HEK293 (cell line): ENCODE measurements around the gene PSMB1.

Experiments
- GLIS1 ChIP-seq: fragments of 450-650 bp; formaldehyde crosslinking; IDR thresholded peaks from 2 replicates; pipeline ENCODE4 v1.5.1; 2016; ENCODE audit warnings: missing biosample characterization, missing genetic modification characterization
- GLIS2 ChIP-seq: fragments of 450-650 bp; formaldehyde crosslinking; IDR thresholded peaks from 2 replicates; pipeline ENCODE4 v1.5.1; 2016; ENCODE audit warnings: missing biosample characterization, missing genetic modification characterization
- KLF16 ChIP-seq: fragments of 450-650 bp; formaldehyde crosslinking; IDR thresholded peaks from 2 replicates; pipeline ENCODE4 v1.5.1; 2017; ENCODE audit warnings: missing biosample characterization, missing genetic modification characterization
- KLF7 ChIP-seq: fragments of 450-650 bp; formaldehyde crosslinking; IDR thresholded peaks from 2 replicates; pipeline ENCODE4 v1.5.1; 2016; ENCODE audit warnings: missing biosample characterization, missing genetic modification characterization, borderline replicate concordance
- OSR2 ChIP-seq: fragments of 450-650 bp; formaldehyde crosslinking; IDR thresholded peaks from 2 replicates; pipeline ENCODE4 v1.5.1; 2016; ENCODE audit warnings: missing biosample characterization, missing genetic modification characterization
- TRIM28 ChIP-seq: IDR thresholded peaks from 2 replicates; pipeline ENCODE4 v1.6.1; 2011; ENCODE audit warnings: low read length, control low read depth, borderline replicate concordance
- YY1 ChIP-seq: fragments of 450-650 bp; formaldehyde crosslinking; IDR thresholded peaks from 2 replicates; pipeline ENCODE4 v1.5.1; 2018; ENCODE audit warnings: missing biosample characterization, missing genetic modification characterization
- ZBTB17 ChIP-seq: fragments of 450-650 bp; formaldehyde crosslinking; IDR thresholded peaks from 2 replicates; pipeline ENCODE4 v1.5.1; 2016; ENCODE audit warnings: missing biosample characterization, missing genetic modification characterization
- ZBTB20 ChIP-seq: fragments of 450-650 bp; formaldehyde crosslinking; IDR thresholded peaks from 2 replicates; pipeline ENCODE4 v1.5.1; 2016; ENCODE audit warnings: missing biosample characterization, missing genetic modification characterization
- ZBTB21 ChIP-seq: fragments of 450-650 bp; formaldehyde crosslinking; IDR thresholded peaks from 2 replicates; pipeline ENCODE4 v1.5.1; 2017; ENCODE audit warnings: missing biosample characterization, missing genetic modification characterization
- ZFHX2 ChIP-seq: fragments of 450-650 bp; formaldehyde crosslinking; conservative IDR thresholded peaks from 2 replicates; pipeline ENCODE4 v1.5.1; 2016; ENCODE audit warnings: missing biosample characterization, missing genetic modification characterization
- ZFP37 ChIP-seq: fragments of 450-650 bp; formaldehyde crosslinking; IDR thresholded peaks from 2 replicates; pipeline ENCODE4 v1.5.1; 2016; ENCODE audit warnings: missing biosample characterization, missing genetic modification characterization
- ZNF132 ChIP-seq: fragments of 450-650 bp; formaldehyde crosslinking; IDR thresholded peaks from 2 replicates; pipeline ENCODE4 v1.5.1; 2017; ENCODE audit warnings: missing biosample characterization, missing genetic modification characterization, borderline replicate concordance
- ZNF23 ChIP-seq: fragments of 450-650 bp; formaldehyde crosslinking; IDR thresholded peaks from 2 replicates; pipeline ENCODE4 v1.5.1; 2016; ENCODE audit warnings: missing biosample characterization, missing genetic modification characterization, borderline replicate concordance
- ZNF24 ChIP-seq: fragments of 450-650 bp; formaldehyde crosslinking; IDR thresholded peaks from 2 replicates; pipeline ENCODE4 v1.5.1; 2016; ENCODE audit warnings: missing biosample characterization, missing genetic modification characterization
- ZNF335 ChIP-seq: fragments of 450-650 bp; formaldehyde crosslinking; conservative IDR thresholded peaks from 2 replicates; pipeline ENCODE4 v1.5.1; 2016; ENCODE audit warnings: missing biosample characterization, missing genetic modification characterization
- ZNF530 ChIP-seq: fragments of 450-650 bp; formaldehyde crosslinking; IDR thresholded peaks from 2 replicates; pipeline ENCODE4 v1.5.1; 2016; ENCODE audit warnings: low read depth, missing biosample characterization, missing genetic modification characterization
- ZNF610 ChIP-seq: fragments of 450-650 bp; formaldehyde crosslinking; IDR thresholded peaks from 2 replicates; pipeline ENCODE4 v1.5.1; 2016; ENCODE audit warnings: missing biosample characterization, missing genetic modification characterization, borderline replicate concordance
- ZNF626 ChIP-seq: fragments of 450-650 bp; sonication (Bioruptor Pico); formaldehyde crosslinking; IDR thresholded peaks from 2 replicates; pipeline ENCODE4 v1.5.1; 2018; ENCODE audit warnings: missing biosample characterization, missing genetic modification characterization, inconsistent platforms
- ZNF707 ChIP-seq: fragments of 450-650 bp; formaldehyde crosslinking; IDR thresholded peaks from 2 replicates; pipeline ENCODE4 v1.5.1; 2016; ENCODE audit warnings: missing biosample characterization, missing genetic modification characterization
- ZNF747 ChIP-seq: fragments of 450-650 bp; formaldehyde crosslinking; IDR thresholded peaks from 2 replicates; pipeline ENCODE4 v1.5.1; 2016; ENCODE audit warnings: missing biosample characterization, missing genetic modification characterization
- ZNF76 ChIP-seq: fragments of 450-650 bp; formaldehyde crosslinking; IDR thresholded peaks from 2 replicates; pipeline ENCODE4; 2016; ENCODE audit warnings: low read depth, missing biosample characterization, missing genetic modification characterization, borderline replicate concordance
- ZNF830 ChIP-seq: fragments of 450-650 bp; IDR thresholded peaks from 2 replicates; pipeline ENCODE4 v1.5.0; 2018; ENCODE audit warnings: missing biosample characterization, missing genetic modification characterization, low read depth, mild to moderate bottlenecking, moderate library complexity
- ZSCAN23 ChIP-seq: fragments of 450-650 bp; formaldehyde crosslinking; IDR thresholded peaks from 2 replicates; pipeline ENCODE4 v1.5.1; 2016; ENCODE audit warnings: missing biosample characterization, missing genetic modification characterization
- ZSCAN30 ChIP-seq: fragments of 450-650 bp; IDR thresholded peaks from 2 replicates; pipeline ENCODE4 v1.5.1; 2018; ENCODE audit warnings: missing biosample characterization, mild to moderate bottlenecking, missing genetic modification characterization, moderate library complexity
- TF ChIP-seq, protein P1 (sequence below): fragments of 450-650 bp; formaldehyde crosslinking; IDR thresholded peaks from 2 replicates; pipeline ENCODE4 v1.5.1; 2016; ENCODE audit warnings: missing biosample characterization, missing genetic modification characterization
- TF ChIP-seq, protein P2 (sequence below): fragments of 450-650 bp; formaldehyde crosslinking; IDR thresholded peaks from 2 replicates; pipeline ENCODE4 v1.5.1; 2016; ENCODE audit warnings: missing biosample characterization, missing genetic modification characterization
- TF ChIP-seq, protein P3 (sequence below): fragments of 450-650 bp; formaldehyde crosslinking; IDR thresholded peaks from 2 replicates; pipeline ENCODE4 v1.5.1; 2017; ENCODE audit warnings: missing biosample characterization, missing genetic modification characterization
- TF ChIP-seq, protein P4 (sequence below): fragments of 450-650 bp; formaldehyde crosslinking; IDR thresholded peaks from 2 replicates; pipeline ENCODE4 v1.5.1; 2016; ENCODE audit warnings: missing biosample characterization, missing genetic modification characterization
- TF ChIP-seq, protein P5 (sequence below): fragments of 450-650 bp; formaldehyde crosslinking; IDR thresholded peaks from 2 replicates; pipeline ENCODE4; 2016; ENCODE audit warnings: missing biosample characterization, missing genetic modification characterization
- TF ChIP-seq, protein P6 (sequence below): fragments of 450-650 bp; formaldehyde crosslinking; IDR thresholded peaks from 2 replicates; pipeline ENCODE4 v1.5.1; 2017; ENCODE audit warnings: missing biosample characterization, missing genetic modification characterization

PSMB1 gene

DNA sequence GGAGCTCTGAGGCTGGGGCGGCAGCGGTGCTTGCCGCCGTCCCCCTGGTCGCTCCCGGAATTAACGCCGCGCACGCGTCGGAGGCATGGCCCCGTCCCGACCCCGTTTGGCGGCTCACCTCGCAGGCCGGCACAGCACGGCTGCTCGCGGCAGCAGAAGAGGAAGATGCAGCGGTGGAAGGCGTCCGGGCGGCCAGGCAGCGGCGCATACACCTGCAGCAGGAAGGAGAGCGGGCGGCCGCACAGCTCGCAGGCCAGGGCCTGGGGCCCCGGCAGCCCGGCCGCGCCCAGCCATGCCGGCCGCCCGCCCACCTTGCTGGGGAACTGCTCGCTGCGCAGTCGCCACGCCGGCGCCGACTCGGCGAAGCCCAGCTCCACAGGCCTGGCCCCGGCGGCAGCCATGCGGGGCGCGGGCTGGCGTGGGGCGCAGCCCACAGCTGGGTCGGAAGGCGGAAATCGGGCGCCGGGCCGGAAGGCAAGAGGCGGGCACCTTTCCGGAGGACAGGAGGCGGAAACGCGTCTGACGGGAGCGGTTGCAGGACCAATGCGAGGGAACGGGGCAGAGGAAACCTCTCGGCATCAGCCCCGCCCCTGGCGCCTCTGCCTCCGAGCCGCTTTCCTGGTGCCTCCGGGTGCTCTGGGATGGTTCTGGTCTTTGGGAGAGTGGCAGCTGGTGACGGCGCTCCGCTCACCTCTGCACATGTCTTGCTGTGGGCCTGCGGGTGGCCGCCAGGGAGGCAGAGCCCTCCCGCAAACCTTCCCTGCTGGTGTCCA is 31.3 kb upstream of the PSMB1 start, which contains the start of gene PDCD2 (continued):
- TF ChIP-seq ZNF335 (tag by site-specific recombination) (peak; percentile 83), ZSCAN30 (tag by site-specific recombination) (peak; percentile 45), KLF7 (no peak), TRIM28 (peak; percentile 56; the same call in 1 of the 2 replicates), ZNF830 (no peak), ZFHX2 (peak; percentile 65), ZNF132 (tag by site-specific recombination) (no peak), OSR2 (tag by site-specific recombination) (no peak), ZNF530 (tag by site-specific recombination) (no peak), GLIS1 (peak; percentile 52), KLF16 (tag by site-specific recombination) (peak; percentile 55), ZNF707 (tag by site-specific recombination) (no peak), YY1 (tag by site-specific recombination) (peak; percentile 78), ZBTB17 (tag by site-specific recombination) (no peak; the same call in 1 of the 2 replicates), ZNF23 (tag by site-specific recombination) (no peak), GLIS2 (peak; percentile 41; the same call in 1 of the 2 replicates), ZNF24 (tag by site-specific recombination) (no peak), ZFP37 (tag by site-specific recombination) (0 out of 2 replicates have a peak, but pooled peaks have one; percentile 37), ZBTB21 (tag by site-specific recombination) (no peak), ZSCAN23 (tag by site-specific recombination) (no peak), ZNF76 (tag by site-specific recombination) (peak; percentile 29; the same call in 1 of the 2 replicates), ZNF747 (tag by site-specific recombination) (no peak), ZNF626 (0 out of 2 replicates have a peak, but pooled peaks have one; percentile 42), ZBTB20 (tag by site-specific recombination) (peak; percentile 89), ZNF610 (tag by site-specific recombination) (peak; percentile 70; the same call in 1 of the 2 replicates)
- TF ChIP-seq, protein P1, sequence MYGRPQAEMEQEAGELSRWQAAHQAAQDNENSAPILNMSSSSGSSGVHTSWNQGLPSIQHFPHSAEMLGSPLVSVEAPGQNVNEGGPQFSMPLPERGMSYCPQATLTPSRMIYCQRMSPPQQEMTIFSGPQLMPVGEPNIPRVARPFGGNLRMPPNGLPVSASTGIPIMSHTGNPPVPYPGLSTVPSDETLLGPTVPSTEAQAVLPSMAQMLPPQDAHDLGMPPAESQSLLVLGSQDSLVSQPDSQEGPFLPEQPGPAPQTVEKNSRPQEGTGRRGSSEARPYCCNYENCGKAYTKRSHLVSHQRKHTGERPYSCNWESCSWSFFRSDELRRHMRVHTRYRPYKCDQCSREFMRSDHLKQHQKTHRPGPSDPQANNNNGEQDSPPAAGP, result 0 out of 2 replicates have a peak, but pooled peaks have one; percentile 19
- TF ChIP-seq, protein P2, sequence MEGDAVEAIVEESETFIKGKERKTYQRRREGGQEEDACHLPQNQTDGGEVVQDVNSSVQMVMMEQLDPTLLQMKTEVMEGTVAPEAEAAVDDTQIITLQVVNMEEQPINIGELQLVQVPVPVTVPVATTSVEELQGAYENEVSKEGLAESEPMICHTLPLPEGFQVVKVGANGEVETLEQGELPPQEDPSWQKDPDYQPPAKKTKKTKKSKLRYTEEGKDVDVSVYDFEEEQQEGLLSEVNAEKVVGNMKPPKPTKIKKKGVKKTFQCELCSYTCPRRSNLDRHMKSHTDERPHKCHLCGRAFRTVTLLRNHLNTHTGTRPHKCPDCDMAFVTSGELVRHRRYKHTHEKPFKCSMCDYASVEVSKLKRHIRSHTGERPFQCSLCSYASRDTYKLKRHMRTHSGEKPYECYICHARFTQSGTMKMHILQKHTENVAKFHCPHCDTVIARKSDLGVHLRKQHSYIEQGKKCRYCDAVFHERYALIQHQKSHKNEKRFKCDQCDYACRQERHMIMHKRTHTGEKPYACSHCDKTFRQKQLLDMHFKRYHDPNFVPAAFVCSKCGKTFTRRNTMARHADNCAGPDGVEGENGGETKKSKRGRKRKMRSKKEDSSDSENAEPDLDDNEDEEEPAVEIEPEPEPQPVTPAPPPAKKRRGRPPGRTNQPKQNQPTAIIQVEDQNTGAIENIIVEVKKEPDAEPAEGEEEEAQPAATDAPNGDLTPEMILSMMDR (tag by site-specific recombination), result peak; percentile 41; the same call in 1 of the 2 replicates
- TF ChIP-seq, protein P3, sequence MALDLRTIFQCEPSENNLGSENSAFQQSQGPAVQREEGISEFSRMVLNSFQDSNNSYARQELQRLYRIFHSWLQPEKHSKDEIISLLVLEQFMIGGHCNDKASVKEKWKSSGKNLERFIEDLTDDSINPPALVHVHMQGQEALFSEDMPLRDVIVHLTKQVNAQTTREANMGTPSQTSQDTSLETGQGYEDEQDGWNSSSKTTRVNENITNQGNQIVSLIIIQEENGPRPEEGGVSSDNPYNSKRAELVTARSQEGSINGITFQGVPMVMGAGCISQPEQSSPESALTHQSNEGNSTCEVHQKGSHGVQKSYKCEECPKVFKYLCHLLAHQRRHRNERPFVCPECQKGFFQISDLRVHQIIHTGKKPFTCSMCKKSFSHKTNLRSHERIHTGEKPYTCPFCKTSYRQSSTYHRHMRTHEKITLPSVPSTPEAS, result no peak; the same call in 1 of the 2 replicates
- TF ChIP-seq, protein P4, sequence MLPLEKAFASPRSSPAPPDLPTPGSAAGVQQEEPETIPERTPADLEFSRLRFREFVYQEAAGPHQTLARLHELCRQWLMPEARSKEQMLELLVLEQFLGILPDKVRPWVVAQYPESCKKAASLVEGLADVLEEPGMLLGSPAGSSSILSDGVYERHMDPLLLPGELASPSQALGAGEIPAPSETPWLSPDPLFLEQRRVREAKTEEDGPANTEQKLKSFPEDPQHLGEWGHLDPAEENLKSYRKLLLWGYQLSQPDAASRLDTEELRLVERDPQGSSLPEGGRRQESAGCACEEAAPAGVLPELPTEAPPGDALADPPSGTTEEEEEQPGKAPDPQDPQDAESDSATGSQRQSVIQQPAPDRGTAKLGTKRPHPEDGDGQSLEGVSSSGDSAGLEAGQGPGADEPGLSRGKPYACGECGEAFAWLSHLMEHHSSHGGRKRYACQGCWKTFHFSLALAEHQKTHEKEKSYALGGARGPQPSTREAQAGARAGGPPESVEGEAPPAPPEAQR (tag by site-specific recombination), result no peak
- TF ChIP-seq, protein P5, sequence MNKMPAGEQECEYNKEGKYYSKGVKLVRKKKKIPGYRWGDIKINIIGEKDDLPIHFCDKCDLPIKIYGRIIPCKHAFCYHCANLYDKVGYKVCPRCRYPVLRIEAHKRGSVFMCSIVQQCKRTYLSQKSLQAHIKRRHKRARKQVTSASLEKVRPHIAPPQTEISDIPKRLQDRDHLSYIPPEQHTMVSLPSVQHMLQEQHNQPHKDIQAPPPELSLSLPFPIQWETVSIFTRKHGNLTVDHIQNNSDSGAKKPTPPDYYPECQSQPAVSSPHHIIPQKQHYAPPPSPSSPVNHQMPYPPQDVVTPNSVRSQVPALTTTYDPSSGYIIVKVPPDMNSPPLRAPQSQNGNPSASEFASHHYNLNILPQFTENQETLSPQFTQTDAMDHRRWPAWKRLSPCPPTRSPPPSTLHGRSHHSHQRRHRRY (tag by site-specific recombination), result no peak
- TF ChIP-seq, protein P6, sequence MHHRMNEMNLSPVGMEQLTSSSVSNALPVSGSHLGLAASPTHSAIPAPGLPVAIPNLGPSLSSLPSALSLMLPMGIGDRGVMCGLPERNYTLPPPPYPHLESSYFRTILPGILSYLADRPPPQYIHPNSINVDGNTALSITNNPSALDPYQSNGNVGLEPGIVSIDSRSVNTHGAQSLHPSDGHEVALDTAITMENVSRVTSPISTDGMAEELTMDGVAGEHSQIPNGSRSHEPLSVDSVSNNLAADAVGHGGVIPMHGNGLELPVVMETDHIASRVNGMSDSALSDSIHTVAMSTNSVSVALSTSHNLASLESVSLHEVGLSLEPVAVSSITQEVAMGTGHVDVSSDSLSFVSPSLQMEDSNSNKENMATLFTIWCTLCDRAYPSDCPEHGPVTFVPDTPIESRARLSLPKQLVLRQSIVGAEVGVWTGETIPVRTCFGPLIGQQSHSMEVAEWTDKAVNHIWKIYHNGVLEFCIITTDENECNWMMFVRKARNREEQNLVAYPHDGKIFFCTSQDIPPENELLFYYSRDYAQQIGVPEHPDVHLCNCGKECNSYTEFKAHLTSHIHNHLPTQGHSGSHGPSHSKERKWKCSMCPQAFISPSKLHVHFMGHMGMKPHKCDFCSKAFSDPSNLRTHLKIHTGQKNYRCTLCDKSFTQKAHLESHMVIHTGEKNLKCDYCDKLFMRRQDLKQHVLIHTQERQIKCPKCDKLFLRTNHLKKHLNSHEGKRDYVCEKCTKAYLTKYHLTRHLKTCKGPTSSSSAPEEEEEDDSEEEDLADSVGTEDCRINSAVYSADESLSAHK (tag by site-specific recombination), result no peak
